ENCODE measurements around the gene TRABD2B.

GRCh38 chr1:47993416-47993740 lies 3.8 kb downstream of the TRABD2B start:
- TF ChIP-seq CTCF (IDR thresholded peaks at IDR 0.05), result no peak
- no peak for TF ChIP-seq POLR2A (IDR thresholded peaks at IDR 0.05)
- TF ChIP-seq POLR2AphosphoS5 (IDR thresholded peaks at IDR 0.05), result no peak

Data from prostate gland (tissue), 2 donors.